ENCODE measurements around the gene MOB3C.

DNA sequence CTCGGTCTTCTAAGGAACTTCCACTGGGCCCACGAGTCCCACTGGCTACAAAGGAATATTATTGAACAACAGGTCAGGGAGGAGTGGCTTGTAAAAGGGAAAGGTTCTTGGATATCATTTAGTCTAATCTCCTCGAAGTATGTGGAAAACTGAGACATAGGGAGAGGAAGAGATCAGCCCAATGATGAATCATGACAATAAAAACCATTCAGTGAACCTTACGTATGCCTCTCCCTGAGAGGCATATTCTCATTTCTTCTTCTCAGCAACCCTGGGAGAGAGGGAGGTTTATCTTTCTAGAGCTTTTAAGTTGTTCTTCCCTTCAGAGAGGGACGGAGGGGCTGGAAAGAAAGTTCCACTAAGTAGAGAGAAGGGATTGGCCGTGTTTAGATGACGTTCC lies 5.3 kb upstream of the MOB3C start:
- no peak for TF ChIP-seq CTCF (IDR thresholded peaks at IDR 0.05)
- no peak for TF ChIP-seq POLR2A (IDR thresholded peaks at IDR 0.05)
